GM19239 (cell line): ENCODE results near the gene MAP1LC3B2.
"Not testable (repeated sequence)": the region's sequence is repeated elsewhere in the genome, so short reads cannot be mapped to it uniquely, and the experiment has no call there.

Experiments
- DNase-seq: peaks from one replicate; pipeline ENCODE4 v3.0.0; 2011; ENCODE audit warnings: low spot score; ENCODE audit not compliant: insufficient read length
- FAIRE-seq: peaks from 2 replicates; lab custom pipeline; 2011; peaks lifted over from hg19 to GRCh38; lab: Jason Lieb, UNC

Gene MAP1LC3B2

GRCh38 chr12:116556964-116557698 lies 2.0 kb upstream of the MAP1LC3B2 start:
- FAIRE-seq (no peak), DNase-seq (no peak)

DNA sequence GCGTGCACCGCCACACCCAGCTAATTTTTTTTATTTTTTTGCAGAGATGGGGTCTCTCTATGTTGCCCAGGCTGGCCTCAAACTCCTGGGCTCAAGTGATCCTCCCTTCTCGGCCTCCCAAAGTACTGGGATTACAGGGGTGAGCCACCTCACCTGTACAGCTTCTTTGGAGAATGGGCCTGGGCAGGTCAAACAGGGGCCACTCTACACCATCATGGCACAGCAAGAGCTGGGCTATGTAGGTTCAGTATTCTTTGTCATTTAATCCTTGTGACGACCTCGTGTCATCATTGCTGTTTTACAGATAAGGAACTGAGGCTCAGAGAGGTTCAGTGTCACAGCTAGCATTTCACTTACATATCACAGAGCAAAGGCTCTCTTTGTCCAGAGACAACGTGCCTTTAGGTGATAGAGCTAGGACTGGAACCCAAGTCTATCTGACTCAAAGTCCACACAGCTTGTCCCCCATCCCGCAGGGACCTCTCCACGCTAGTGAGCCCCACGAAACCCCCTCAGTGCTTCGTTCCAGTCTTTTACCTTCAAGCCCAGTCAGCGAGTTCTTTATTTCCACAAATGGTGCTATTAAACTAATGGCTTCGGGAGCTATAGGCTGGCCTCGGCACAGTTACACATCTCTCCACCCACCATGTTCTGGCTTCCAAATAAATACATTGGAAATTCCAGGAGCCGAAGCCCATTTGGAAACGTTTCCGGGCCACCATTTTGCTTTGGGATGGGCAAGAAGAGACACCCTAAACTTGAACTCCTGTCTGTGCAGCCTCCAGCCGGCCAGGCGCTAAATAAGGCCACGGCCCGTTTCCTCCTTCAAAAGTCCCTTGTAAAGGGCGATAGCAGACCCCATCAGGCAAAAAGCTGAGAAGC lies 660 bp upstream of the MAP1LC3B2 start:
- DNase-seq, result no peak
- peak; percentile 39 for FAIRE-seq

DNA sequence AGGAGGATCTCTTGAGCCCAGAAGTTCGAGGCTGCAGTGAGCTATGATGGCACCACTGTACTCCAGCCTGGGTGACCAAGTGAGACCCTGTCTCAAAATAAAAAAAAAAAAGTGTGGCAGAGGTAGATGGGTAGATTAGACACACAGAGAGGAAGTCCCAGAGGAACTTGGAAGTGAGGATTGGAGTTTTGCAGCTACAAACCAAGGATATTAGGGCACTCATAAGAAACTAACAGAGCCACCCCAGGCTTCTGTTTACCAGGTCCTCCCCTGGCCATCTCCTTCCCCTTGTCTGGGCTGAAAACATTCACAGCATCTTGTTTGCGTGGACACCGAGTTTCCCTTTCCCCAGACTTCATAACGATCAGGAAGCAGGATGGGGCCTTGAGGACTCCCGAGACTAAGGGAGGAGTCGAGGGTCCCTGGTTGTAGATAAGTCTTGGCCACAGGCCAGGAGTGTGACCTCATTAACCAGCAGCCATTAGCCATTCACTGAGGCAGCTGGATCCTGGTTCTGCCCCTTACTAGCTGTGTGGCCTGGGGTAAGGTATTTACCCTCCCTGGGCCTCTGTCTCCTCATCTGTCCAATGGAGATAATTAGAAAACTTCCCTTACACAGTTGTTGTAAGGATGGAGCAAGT lies 2.1 kb downstream of the MAP1LC3B2 start:
- DNase-seq (no peak), FAIRE-seq (no peak)

- FAIRE-seq (no peak), DNase-seq (no peak)
Observed at GRCh38 chr12:116562090-116562489, 2.9 kb downstream of the MAP1LC3B2 start.

GRCh38 chr12:116563262-116563661 lies 4.1 kb downstream of the MAP1LC3B2 start:
- DNase-seq (no peak), FAIRE-seq (no peak)

- FAIRE-seq (no peak), DNase-seq (no peak)
Observed at GRCh38 chr12:116564080-116564479, 4.9 kb downstream of the MAP1LC3B2 start.

- DNase-seq, FAIRE-seq: not testable (repeated sequence)
Observed at GRCh38 chr12:116565221-116565620, 6.0 kb downstream of the MAP1LC3B2 start.

GRCh38 chr12:116565963-116566362 lies 6.8 kb downstream of the MAP1LC3B2 start:
- DNase-seq, result no peak
- no peak for FAIRE-seq

GRCh38 chr12:116568203-116568602 lies 9.0 kb downstream of the MAP1LC3B2 start:
- no peak for FAIRE-seq
- no peak for DNase-seq

GRCh38 chr12:116571089-116571488 lies 11.9 kb downstream of the MAP1LC3B2 start:
- no peak for DNase-seq
- no peak for FAIRE-seq

DNA sequence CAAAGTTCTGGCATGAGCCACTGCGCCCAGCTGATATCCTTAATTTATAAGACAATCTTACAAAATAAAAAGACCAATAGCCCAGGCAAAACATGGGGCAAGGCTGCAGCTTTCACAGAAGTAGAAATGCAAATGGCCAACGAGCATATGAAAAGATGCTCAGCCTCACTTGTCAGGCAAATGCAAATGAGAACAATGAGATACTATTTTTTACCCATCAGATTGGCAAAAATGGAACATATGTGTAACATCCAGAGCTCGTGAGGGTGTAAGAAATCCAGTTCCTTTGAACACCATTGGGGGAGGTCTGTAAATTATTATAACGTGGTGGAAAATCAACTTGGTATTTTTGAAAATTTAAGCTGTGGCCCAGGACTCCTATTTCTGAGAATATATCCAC lies 14.6 kb downstream of the MAP1LC3B2 start:
- no peak for FAIRE-seq

DNA sequence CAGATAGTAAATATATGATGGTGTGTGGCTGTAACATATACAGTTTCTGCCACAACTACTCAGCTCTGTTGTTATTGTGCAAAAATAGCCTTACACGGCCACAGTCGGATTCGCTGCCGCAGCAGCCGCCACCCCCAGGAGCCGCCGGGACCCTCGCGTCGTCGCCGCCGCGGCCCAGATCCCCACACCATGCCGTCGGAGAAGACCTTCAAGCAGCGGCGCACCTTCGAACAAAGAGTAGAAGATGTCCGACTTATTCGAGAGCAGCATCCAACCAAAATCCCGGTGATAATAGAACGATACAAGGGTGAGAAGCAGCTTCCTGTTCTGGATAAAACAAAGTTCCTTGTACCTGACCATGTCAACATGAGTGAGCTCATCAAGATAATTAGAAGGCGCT lies 16.6 kb downstream of the MAP1LC3B2 start:
- not testable (repeated sequence) for DNase-seq, FAIRE-seq

More for the DNA sequence above, 14.6 kb downstream of the MAP1LC3B2 start:
- no peak for DNase-seq

DNA sequence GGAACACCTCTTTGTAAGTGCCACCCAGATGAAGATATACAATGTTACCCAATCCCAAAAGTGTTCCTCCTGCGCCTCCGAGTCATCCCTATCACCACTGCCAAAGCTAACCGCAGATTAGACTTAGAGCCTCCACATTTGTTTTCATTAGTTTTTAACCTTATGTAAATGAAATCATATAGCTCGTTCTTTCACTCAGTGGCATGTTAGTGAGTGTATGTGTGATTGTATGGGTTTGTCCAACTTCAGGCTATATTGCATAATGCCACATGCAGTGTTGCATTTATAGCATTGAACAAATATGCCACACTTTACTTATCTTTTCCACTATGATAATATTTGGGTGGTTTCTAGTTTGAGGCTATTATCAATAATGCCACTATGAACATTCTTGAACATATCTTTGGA lies 18.0 kb downstream of the MAP1LC3B2 start:
- FAIRE-seq (no peak), DNase-seq (no peak)

DNA sequence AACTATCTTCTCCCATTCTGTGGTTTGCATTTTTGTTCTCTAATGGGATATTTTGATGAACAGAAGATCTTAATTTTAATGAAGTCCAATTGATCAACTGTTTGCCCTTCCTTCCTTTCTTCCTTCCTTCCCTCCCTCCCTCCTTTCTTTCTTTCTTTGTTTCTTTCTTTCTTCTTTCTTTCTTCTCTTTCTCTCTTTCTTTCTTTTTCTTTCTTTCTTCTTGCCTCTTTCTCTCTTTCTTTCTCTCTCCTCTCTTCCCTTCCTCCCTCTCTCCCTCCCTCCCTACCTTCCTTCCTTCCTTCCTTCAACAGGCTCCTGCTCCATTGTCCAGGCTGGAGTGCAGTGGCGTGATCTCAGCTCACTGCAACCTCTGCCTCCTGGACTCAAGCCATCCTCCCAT lies 18.9 kb downstream of the MAP1LC3B2 start:
- FAIRE-seq (no peak), DNase-seq (no peak)

DNA sequence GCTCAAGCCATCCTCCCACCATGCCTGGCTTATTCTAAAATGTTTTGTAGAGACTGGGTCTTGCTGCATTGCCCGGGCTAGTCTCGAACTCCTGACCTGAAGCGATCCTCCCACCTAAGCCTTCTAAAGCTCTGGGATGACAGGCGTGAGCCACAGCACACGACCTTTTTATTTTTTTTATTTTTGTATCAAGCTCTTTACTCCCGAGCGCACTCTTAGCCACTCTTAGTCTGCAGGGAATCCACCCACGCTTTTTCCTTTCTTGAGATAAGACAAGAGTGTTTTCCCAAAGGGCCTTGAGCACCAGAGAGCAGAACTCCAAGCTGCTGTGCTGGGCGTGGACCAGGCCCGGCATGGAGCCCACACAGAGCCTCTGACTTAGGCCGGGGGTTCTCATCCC lies 23.4 kb downstream of the MAP1LC3B2 start:
- no peak for DNase-seq

DNA sequence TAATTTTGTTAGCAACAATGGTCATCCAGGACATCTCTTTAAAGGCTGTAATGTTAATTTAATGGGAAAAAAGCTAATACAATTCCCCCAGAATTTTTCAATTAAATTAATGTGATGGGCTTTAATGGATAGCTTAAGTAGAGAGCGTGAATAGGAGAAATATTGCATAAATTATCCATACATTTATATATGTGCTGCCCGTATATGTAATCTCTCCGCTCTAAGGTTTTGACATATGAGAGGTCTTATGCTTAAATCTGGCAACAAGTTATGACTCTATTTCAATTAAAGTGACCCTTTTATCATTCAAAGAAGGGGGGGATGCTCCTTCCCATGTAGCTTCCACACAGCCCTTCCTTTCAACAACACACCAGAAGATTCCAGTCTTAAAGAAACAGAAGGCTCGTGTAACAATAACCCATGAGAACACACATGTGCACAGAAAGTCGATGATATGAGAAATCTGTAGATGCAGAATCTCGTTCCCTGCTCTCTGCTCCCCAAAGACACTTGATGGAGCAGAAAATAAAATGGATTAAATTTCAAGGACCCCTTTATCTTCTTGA lies 24.0 kb downstream of the MAP1LC3B2 start:
- no peak for FAIRE-seq

More for the DNA sequence above, 23.4 kb downstream of the MAP1LC3B2 start:
- no peak for FAIRE-seq

GRCh38 chr12:116587270-116587669 lies 28.1 kb downstream of the MAP1LC3B2 start:
- FAIRE-seq, result no peak
- DNase-seq, result no peak

More for the DNA sequence above, 24.0 kb downstream of the MAP1LC3B2 start:
- DNase-seq, result no peak

DNA sequence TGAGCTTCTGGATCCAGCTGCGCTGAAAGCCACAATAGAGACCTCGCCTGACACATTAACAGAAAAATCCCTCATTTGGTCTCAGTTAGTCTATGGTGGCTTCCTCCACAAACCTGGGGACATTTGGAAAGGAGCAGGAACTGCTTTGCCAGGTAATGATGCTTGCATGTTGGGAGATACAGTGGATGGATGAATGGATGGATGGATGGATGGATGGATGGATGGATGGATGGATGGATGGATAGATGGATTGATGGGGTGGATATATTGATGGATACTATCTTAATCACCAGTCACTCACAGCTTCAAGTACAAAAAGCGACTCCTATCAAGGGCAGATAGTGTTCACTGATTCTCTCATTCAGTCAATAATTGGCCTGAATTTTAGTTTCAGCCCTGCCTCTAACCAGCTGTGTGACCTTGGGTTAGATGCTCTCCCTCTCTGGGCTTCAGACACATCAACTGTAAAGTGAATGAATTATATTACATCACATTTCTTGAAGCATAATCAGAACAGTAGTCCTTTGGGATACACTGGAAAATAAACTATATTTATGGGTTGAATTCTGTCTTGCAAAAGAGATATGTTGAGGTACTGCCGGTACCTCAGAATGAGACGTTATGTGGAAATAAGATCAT lies 29.3 kb downstream of the MAP1LC3B2 start:
- no peak for DNase-seq
- no peak for FAIRE-seq

GRCh38 chr12:116589581-116589980 lies 30.4 kb downstream of the MAP1LC3B2 start:
- FAIRE-seq, result no peak

GRCh38 chr12:116590561-116590960 lies 31.4 kb downstream of the MAP1LC3B2 start:
- FAIRE-seq (no peak), DNase-seq (no peak)

More at GRCh38 chr12:116589581-116589980, 30.4 kb downstream of the MAP1LC3B2 start:
- DNase-seq, result no peak
